Fibroblast of lung (primary cell): ENCODE results near the gene CNGA1.

ENCODE experiments used
- EZH2 ChIP-seq: IDR thresholded peaks from 2 replicates; pipeline ENCODE4 v1.5.1; 2012; ENCODE audit warnings: low read length, control low read depth, mild to moderate bottlenecking; ENCODE audit errors: missing control alignments
- TF ChIP-seq, protein P1 (sequence below), 2 donors: IDR thresholded peaks in 1 of 2; conservative IDR thresholded peaks in 1 of 2; 1 replicate in 1 of 2; 2 replicates in 1 of 2; pipeline ENCODE4 v1.5.1; 2011 to 2012; ENCODE audit warnings: low read length in 2 of 2, control low read depth in 1 of 2, inconsistent platforms in 1 of 2, low read depth in 1 of 2, mild to moderate bottlenecking in 1 of 2

- TF ChIP-seq, protein P1, sequence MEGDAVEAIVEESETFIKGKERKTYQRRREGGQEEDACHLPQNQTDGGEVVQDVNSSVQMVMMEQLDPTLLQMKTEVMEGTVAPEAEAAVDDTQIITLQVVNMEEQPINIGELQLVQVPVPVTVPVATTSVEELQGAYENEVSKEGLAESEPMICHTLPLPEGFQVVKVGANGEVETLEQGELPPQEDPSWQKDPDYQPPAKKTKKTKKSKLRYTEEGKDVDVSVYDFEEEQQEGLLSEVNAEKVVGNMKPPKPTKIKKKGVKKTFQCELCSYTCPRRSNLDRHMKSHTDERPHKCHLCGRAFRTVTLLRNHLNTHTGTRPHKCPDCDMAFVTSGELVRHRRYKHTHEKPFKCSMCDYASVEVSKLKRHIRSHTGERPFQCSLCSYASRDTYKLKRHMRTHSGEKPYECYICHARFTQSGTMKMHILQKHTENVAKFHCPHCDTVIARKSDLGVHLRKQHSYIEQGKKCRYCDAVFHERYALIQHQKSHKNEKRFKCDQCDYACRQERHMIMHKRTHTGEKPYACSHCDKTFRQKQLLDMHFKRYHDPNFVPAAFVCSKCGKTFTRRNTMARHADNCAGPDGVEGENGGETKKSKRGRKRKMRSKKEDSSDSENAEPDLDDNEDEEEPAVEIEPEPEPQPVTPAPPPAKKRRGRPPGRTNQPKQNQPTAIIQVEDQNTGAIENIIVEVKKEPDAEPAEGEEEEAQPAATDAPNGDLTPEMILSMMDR (conservative IDR thresholded peaks at IDR 0.05 in 1 of 2, IDR thresholded peaks at IDR 0.05 in 1 of 2; ENCODE audit: low read depth in 1 of 2, low read length in 2 of 2), result no peak
- TF ChIP-seq EZH2, result no peak
Measured at GRCh38 chr4:48027653-48028052, 11.2 kb upstream of the CNGA1 start.
